Mucosa of descending colon (tissue), 3 donors: Measurements from ENCODE around the gene AGBL5. TPM values are rescaled to one million over a fixed set of nuclear protein-coding genes. Genes with fewer than 3 reads are reported as not detected.

Experiments
- ATAC-seq: fragments of 200-7000 bp; cut with Tn5 transposase; one replicate; pipeline ENCODE4 v1.9.1; 2020; ENCODE audit warnings: mild to moderate bottlenecking, moderate library complexity
- DNase-seq, 3 donors: peaks; one replicate each; pipeline ENCODE4 v3.0.0-alpha.2; 2020
- H3K36me3 ChIP-seq: fragments of 200-600 bp; one replicate; pipeline ENCODE4 v1.8.0; 2021; ENCODE audit warnings: low read depth, mild to moderate bottlenecking
- H3K4me1 ChIP-seq: fragments of 200-600 bp; one replicate; pipeline ENCODE4 v1.8.0; 2021; ENCODE audit warnings: low read depth, mild to moderate bottlenecking
- H3K4me3 ChIP-seq: fragments of 200-600 bp; one replicate; pipeline ENCODE4 v1.8.0; 2021; ENCODE audit warnings: mild to moderate bottlenecking
- H3K9me3 ChIP-seq: fragments of 200-600 bp; one replicate; pipeline ENCODE4 v1.8.0; 2021; ENCODE audit warnings: mild to moderate bottlenecking
- intact Hi-C, 2 donors: fragments of 100-400 bp; cut with DNase I in 1 of 2; cut with micrococcal nuclease in 1 of 2; formaldehyde crosslinking; loops; one replicate each; pipeline versions ENCODE4 v1.11.0 to v1.11.1; 2022; cut with DNase I, micrococcal nuclease
- total RNA-seq, 3 donors: library from RNA; stranded (reverse); fragmentation: NEBNext Ultra II Directional in 2 of 3; extraction: Animal tissue kit (Norgen Biotek cat#: 25700) in 2 of 3; gene quantifications; one replicate each; pipeline versions ENCODE4 v1.2.1 to v1.2.4, GENCODE V29; 2021 to 2023
- TF ChIP-seq, protein P1 (sequence below): fragments of 200-600 bp; IDR thresholded peaks from one replicate; pipeline ENCODE4 v1.8.0; 2022; ENCODE audit warnings: antibody characterized with exemption, mild to moderate bottlenecking
- donor health status: DM: no; HTN: no; CAD: no; lungs with moderate emphysema.
- donor health status: DM: no; HTN: no; CAD: no.
- donor health status: DM: no; HTN: yes; CAD: no.

Gene AGBL5
- total RNA-seq, 3 donors from 2014 or later = 16.7 to 20.0 (median 19.2) TPM

DNA sequence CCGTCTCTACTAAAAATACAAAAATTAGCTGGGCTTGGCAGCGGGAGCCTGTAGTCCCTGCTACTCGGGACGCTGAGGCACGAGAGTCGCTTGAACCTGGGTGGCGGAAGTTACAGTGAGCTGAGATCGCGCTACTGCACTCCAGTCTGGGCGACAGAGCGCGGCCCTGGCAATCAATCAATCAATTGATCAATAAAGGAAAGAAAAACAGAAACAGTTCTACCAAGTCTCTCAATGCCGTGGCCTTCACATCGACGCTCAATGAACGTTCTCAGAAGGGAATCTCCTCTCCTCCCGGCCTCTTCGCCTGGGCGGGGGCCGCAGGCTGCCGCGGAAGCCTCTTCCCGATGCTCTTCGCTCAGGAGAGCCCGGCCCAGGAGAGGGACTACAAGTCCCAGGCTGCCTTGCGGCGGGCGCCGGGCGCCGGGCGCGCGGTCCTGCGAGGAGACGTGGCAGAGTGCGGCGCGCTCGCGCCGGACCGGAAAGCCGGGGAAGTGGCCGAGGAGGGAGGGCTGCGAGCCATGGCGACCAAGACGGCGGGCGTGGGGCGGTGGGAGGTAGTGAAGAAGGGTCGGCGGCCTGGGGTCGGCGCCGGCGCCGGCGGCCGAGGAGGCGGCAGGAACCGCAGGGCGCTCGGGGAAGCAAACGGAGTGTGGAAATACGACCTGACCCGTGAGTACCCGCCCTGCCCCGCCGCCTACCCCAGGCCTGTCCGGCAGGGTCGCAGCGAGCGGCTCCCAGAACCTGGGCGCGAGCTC is 18.8 kb upstream of the AGBL5 start, which contains the start of gene TMEM214:
Gene TMEM214, plus strand, starts transcription at position 471 of the 758 bp plus-strand sequence. Its CDS starts 51 bp downstream, at position 522.
- ATAC-seq = peak; percentile 98
- H3K36me3 ChIP-seq = peaks cover 1% of the 10 kb centered on the region

DNA sequence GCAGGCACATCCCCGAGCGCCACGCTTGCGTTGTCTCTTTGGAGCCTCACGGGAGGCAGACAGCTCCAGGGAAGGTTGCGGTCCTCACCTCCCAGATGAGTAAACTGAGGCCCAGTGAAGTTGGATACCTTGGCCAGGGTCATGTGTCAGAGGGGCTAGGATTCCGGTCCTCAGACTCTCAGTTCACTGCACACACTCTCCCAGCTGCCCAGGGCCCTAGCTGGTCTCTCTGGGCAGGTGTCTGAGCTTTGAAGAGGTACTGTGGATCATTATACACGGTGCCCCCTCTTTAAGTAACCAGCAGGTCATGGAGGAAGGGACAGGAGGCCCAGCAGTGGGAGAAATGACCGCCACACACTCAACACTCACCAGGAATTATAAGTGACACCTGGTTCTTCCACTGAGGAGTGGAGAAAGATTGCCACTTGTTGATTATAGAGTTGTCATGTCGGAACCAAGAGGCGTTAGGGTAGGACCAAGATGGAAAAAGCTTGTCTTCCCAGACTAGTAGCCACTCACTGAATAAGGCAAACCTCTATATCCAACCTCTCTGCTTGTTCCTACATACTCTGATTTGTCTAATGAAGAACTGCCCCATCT is 18.1 kb upstream of the AGBL5 start:
- intact Hi-C loops = loop anchor here in 1 of 2 donors (10.0 kb wide), 1 partner anchor 51 kb away; the partner anchor contains the start of gene KHK
- DNase-seq = no peak
- H3K4me3 ChIP-seq = peak overlapping the region; percentile 93
- TF ChIP-seq, protein P1, sequence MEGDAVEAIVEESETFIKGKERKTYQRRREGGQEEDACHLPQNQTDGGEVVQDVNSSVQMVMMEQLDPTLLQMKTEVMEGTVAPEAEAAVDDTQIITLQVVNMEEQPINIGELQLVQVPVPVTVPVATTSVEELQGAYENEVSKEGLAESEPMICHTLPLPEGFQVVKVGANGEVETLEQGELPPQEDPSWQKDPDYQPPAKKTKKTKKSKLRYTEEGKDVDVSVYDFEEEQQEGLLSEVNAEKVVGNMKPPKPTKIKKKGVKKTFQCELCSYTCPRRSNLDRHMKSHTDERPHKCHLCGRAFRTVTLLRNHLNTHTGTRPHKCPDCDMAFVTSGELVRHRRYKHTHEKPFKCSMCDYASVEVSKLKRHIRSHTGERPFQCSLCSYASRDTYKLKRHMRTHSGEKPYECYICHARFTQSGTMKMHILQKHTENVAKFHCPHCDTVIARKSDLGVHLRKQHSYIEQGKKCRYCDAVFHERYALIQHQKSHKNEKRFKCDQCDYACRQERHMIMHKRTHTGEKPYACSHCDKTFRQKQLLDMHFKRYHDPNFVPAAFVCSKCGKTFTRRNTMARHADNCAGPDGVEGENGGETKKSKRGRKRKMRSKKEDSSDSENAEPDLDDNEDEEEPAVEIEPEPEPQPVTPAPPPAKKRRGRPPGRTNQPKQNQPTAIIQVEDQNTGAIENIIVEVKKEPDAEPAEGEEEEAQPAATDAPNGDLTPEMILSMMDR = no peak
- H3K4me1 ChIP-seq = peaks cover 14% of the 10 kb centered on the region
- H3K9me3 ChIP-seq = no peaks in the 10 kb centered on the region
- peak; percentile 11 for ATAC-seq
- H3K36me3 ChIP-seq = peaks cover 6% of the 10 kb centered on the region

More for the DNA sequence above, 18.8 kb upstream of the AGBL5 start, which contains the start of gene TMEM214:
- Histone ChIP-seq H3K9me3 (no peaks in the 10 kb centered on the region), H3K4me1 (peaks cover 14% of the 10 kb centered on the region), H3K4me3 (peak within 1 kb of the TSS; percentile 93)
- DNase-seq = peak; percentile 92 to 94 (median 94)
- TF ChIP-seq, protein P1 = no peak
- intact Hi-C loops = loop anchor here in 1 of 2 donors (10.0 kb wide), 1 partner anchor 52 kb away; the partner anchor contains the start of gene KHK

DNA sequence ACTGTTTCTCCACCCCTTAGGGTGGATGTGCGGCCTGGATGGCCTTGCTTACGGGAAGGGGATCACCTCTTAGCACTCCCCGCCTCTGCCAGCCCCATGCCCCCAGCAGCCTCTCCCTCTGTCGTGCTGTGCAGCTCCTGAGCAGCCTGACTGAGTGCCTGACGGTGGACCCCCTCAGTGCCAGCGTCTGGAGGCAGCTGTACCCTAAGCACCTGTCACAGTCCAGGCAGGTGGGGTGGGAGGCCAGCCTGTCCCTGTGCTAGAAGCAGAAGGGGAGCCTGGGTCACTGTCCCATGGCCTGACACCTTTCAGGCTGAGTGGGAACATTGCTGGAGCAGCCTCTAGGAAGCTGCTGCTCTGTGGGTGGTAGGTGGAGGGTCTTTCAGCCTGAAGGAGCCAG is 13.5 kb upstream of the AGBL5 start:
- no peak for DNase-seq
- TF ChIP-seq, protein P1 = no peak
- Histone ChIP-seq H3K36me3 (peaks cover 20% of the 10 kb centered on the region), H3K4me1 (peaks cover 26% of the 10 kb centered on the region), H3K4me3 (no peak overlapping the region), H3K9me3 (no peaks in the 10 kb centered on the region)
- intact Hi-C loops = loop anchor here in 1 of 2 donors (10.0 kb wide), 1 partner anchor 47 kb away; the partner anchor contains the start of gene KHK
- no peak for ATAC-seq

DNA sequence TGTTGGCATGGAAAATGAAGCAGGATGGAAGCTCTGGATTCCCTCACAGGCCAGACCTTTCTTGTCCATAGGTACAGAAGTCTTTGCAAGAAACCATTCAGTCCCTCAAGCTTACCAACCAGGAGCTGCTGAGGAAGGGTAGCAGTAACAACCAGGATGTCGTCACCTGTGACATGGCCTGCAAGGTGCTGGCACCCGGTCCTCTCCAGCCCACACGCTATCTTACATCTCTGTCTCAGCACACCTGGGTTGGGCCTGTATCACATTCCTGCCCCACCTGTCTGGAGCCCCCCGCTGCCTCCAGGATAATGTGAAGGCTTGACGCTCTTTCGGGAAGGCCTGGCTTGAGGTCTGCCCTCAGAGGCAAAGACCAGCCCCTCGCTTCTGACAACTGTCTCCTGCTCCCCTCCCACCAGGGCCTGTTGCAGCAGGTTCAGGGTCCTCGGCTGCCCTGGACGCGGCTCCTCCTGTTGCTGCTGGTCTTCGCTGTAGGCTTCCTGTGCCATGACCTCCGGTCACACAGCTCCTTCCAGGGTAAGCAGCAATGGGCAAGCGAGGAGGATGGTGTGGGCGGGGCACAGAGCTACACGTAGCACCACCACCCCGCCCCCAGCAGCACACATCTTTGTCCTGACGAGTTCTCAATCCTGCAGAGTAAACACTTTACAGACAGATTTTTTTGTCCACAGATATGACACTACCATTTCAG is 12.7 kb upstream of the AGBL5 start:
- TF ChIP-seq, protein P1 = no peak
- peaks cover 20% of the 10 kb centered on the region for H3K36me3 ChIP-seq
- intact Hi-C loops = loop anchor here in 1 of 2 donors (10.0 kb wide), 1 partner anchor 46 kb away; the partner anchor contains the start of gene KHK
- no peak overlapping the region for H3K4me3 ChIP-seq
- ATAC-seq (no peak), DNase-seq (no peak)
- peaks cover 30% of the 10 kb centered on the region for H3K4me1 ChIP-seq
- H3K9me3 ChIP-seq = no peaks in the 10 kb centered on the region

DNA sequence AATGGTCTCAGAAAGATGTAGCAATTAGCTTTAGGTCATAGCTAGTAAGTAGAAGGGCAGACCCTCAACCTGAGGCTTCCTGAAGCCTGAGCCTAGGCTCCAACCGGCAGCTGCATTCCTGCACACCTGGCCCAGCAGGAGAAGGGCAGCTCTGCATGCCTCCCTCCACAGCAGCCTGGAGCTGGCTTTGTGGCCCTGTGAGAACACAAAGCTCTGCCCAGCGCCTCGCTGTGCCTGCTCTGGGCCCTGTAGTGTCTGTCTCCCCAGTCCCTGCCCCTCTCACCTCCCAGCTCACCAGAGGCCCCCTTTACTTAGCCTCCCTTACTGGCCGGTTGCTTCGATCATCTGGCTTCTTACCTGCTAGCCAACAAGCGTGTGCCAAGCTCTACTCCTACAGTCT is 12.0 kb upstream of the AGBL5 start:
- peaks cover 24% of the 10 kb centered on the region for H3K4me1 ChIP-seq
- no peak for ATAC-seq
- peaks cover 20% of the 10 kb centered on the region for H3K36me3 ChIP-seq
- no peak for DNase-seq
- TF ChIP-seq, protein P1 = no peak
- H3K4me3 ChIP-seq = no peak overlapping the region
- intact Hi-C loops = loop anchor here in 1 of 2 donors (10.0 kb wide), 1 partner anchor 45 kb away; the partner anchor contains the start of gene KHK
- no peaks in the 10 kb centered on the region for H3K9me3 ChIP-seq
